WERI-Rb-1 (cell line): Measurements from ENCODE around the gene C9orf152.

Experiments
- DNase-seq: peaks from one replicate; pipeline ENCODE4 v3.0.0-alpha.2; 2020
- H3K27ac ChIP-seq: fragments of 250-450 bp; sonication (Bioruptor Pico); 2 replicates; pipeline ENCODE4 v1.5.1; 2020; ENCODE audit warnings: mild to moderate bottlenecking, moderate library complexity
- H3K27me3 ChIP-seq: fragments of 250-450 bp; sonication (Bioruptor Pico); 2 replicates; pipeline ENCODE4 v1.5.1; 2021; ENCODE audit warnings: mild to moderate bottlenecking, low read depth, moderate library complexity; ENCODE audit not compliant: insufficient read depth, severe bottlenecking
- H3K36me3 ChIP-seq: fragments of 250-450 bp; sonication (Bioruptor Pico); 2 replicates; pipeline ENCODE4 v1.5.1; 2020; ENCODE audit warnings: mild to moderate bottlenecking, moderate library complexity
- H3K4me3 ChIP-seq: 2 replicates; pipeline ENCODE4 v1.5.1; 2011; ENCODE audit warnings: low read depth, mild to moderate bottlenecking, control low read depth, low read length
- H3K9me3 ChIP-seq: fragments of 250-450 bp; sonication (Bioruptor Pico); 2 replicates; pipeline ENCODE4 v1.5.1; 2021; ENCODE audit warnings: mild to moderate bottlenecking, moderate library complexity; ENCODE audit not compliant: severe bottlenecking
- TF ChIP-seq, protein P1 (sequence below): IDR thresholded peaks from 2 replicates; pipeline ENCODE4 v1.5.1; 2011; ENCODE audit warnings: low read depth, mild to moderate bottlenecking, control low read depth, inconsistent platforms, low read length

Gene C9orf152

DNA sequence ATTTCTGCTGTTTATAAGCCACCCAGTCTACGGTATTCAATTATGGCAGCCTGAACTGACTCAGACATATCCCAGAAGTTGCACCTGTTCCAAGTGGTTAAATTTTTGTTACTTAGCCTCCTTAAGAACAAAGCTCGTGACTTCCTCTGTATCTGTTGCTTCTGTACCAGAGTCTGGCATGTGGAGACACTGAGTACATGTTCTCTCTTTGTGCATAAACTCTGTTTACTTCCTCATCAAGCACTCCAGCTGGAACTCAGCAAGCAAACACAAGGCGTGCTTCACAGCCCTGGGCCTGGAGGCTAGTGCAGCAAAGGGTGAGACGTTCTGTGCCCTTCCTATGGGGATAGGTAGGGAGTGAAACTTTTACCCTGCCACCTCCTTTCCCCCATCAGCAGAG is 19.0 kb downstream of the C9orf152 start:
- Histone ChIP-seq H3K27me3 (peaks cover 85% of the 10 kb centered on the region), H3K27ac (no peak overlapping the region), H3K4me3 (no peak overlapping the region), H3K9me3 (peaks cover 2% of the 10 kb centered on the region), H3K36me3 (no peaks in the 10 kb centered on the region)
- TF ChIP-seq, protein P1, sequence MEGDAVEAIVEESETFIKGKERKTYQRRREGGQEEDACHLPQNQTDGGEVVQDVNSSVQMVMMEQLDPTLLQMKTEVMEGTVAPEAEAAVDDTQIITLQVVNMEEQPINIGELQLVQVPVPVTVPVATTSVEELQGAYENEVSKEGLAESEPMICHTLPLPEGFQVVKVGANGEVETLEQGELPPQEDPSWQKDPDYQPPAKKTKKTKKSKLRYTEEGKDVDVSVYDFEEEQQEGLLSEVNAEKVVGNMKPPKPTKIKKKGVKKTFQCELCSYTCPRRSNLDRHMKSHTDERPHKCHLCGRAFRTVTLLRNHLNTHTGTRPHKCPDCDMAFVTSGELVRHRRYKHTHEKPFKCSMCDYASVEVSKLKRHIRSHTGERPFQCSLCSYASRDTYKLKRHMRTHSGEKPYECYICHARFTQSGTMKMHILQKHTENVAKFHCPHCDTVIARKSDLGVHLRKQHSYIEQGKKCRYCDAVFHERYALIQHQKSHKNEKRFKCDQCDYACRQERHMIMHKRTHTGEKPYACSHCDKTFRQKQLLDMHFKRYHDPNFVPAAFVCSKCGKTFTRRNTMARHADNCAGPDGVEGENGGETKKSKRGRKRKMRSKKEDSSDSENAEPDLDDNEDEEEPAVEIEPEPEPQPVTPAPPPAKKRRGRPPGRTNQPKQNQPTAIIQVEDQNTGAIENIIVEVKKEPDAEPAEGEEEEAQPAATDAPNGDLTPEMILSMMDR: no peak
- no peak for DNase-seq

DNA sequence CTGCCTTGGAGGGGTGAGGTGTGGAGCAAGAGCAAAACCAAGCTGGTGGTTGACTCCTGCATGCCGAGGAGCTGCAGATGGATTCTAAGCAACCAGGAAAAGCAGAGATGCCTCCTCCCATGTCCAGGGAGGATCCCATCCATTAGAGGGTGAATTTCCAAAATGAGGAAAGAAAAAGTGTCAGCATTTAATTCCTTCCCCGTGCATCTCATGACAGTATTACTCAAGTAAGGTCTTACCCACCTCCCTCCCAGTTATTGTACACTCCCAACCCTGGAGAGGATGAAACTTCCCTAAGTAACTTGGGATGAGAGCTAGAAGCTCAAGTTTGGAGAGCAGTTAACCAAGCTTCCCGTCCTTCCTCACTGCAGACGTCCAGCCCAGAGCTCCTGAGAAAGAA is 19.9 kb downstream of the C9orf152 start:
- TF ChIP-seq, protein P1: no peak
- peaks cover 2% of the 10 kb centered on the region for H3K9me3 ChIP-seq
- no peak overlapping the region for H3K27ac ChIP-seq
- H3K27me3 ChIP-seq: peaks cover 87% of the 10 kb centered on the region
- no peaks in the 10 kb centered on the region for H3K36me3 ChIP-seq
- H3K4me3 ChIP-seq: no peak overlapping the region
- DNase-seq: no peak

DNA sequence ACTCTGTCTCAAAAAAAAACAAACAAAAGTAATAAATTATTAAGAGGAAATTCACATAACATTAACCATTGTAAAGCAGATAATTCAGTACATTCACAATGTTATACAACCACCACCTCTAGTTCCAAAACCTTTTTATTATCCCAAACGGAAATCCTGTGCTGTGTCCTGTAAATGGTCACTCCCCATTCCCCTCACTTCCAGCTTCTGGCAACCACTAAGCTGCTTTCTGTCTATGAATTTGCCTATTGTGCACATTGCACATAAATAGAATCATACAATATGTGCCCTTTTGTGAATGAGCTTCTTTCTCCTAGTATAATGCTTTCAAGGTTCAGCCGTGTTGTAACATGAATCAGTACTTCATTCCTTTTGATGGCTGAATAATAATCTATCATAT is 20.8 kb downstream of the C9orf152 start:
- DNase-seq: no peak

DNA sequence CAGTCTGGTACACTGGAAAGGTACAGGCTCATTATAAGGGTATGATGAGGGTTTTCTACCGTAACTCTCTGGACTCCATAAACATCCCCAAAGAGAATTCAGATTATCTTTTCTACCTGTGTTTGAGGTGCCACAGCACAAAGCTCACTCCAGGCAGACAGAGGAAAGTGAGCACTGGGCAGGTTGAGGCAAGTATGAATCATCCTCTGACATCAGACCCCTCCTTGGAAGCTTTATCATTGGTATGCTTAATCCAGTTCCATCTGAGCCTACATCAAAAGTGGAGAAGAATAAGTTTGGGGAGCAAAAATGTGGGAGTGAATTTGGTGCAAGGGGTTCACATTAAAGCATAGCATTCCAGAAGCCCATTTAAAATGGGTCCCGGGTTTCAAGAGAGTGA is 21.7 kb downstream of the C9orf152 start:
- Histone ChIP-seq H3K27ac (no peak overlapping the region), H3K9me3 (peaks cover 2% of the 10 kb centered on the region), H3K4me3 (no peak overlapping the region), H3K27me3 (peaks cover 85% of the 10 kb centered on the region), H3K36me3 (no peaks in the 10 kb centered on the region)
- DNase-seq: no peak
- TF ChIP-seq, protein P1: no peak

More for the DNA sequence above, 20.8 kb downstream of the C9orf152 start:
- Histone ChIP-seq H3K27ac (no peak overlapping the region), H3K9me3 (peaks cover 2% of the 10 kb centered on the region), H3K27me3 (peaks cover 86% of the 10 kb centered on the region), H3K36me3 (no peaks in the 10 kb centered on the region), H3K4me3 (no peak overlapping the region)
- TF ChIP-seq, protein P1: no peak

DNA sequence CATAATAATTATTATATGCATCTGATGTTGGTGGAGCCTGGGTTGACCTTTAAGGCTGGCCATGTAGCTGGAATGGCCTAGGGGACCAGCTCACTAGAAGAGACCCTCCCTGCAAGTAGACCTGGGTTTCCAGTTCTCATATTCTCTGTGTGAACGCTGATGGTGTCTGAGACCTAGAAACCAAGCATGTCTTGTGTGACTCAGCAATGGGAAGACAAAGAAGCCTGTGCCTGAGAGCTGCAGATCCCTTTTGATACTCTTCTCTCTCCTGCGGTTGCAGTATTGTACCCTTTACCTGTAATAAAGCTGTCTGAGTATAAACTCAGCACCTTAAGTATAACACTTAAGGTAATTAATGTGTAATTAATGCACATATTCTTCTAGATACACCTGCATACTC is 22.2 kb downstream of the C9orf152 start:
- DNase-seq: no peak
- H3K36me3 ChIP-seq: no peaks in the 10 kb centered on the region
- no peak overlapping the region for H3K4me3 ChIP-seq
- TF ChIP-seq, protein P1: no peak
- no peaks in the 10 kb centered on the region for H3K9me3 ChIP-seq
- no peak overlapping the region for H3K27ac ChIP-seq
- H3K27me3 ChIP-seq: peaks cover 85% of the 10 kb centered on the region
